IMR-90 (cell line): ENCODE measurements around the gene NELFE. TPM values are rescaled to one million over a fixed set of nuclear protein-coding genes. Genes with fewer than 3 reads are reported as not detected.

Experiments used
- ATAC-seq: fragments of 200-7000 bp; cut with Tn5 transposase; 2 replicates; pipeline ENCODE4 v1.9.1; 2020; ENCODE audit warnings: low read depth, mild to moderate bottlenecking, moderate library complexity
- BruUV-seq: library from RNA; stranded (reverse); fragments of 400-500 nt; replicated peaks from 2 replicates; lab custom pipeline; 2021; lab: Mats Ljungman, UMichigan
- CTCF ChIA-PET: fragments of 300-600 bp; formaldehyde crosslinking; extraction: SDS; loops from one replicate; lab custom pipeline; 2021; ENCODE audit warnings: antibody characterized with exemption; lab: Yijun Ruan, JAX
- POLR2A ChIA-PET: fragments of 300-600 bp; sonication (Branson Sonifier 250); formaldehyde crosslinking; loops from one replicate; lab custom pipeline; 2022; ENCODE audit warnings: antibody characterized with exemption; ENCODE audit not compliant: unreplicated experiment; lab: Charles Lee
- DNase-seq: peaks from one replicate; pipeline ENCODE4 v3.0.0; 2013
- H2AFZ ChIP-seq: replicated peaks from 2 replicates; pipeline ENCODE3; 2013; ENCODE audit warnings: low read length, mild to moderate bottlenecking; ENCODE audit not compliant: poor library complexity
- H2AK5ac ChIP-seq: 2 replicates; pipeline ENCODE4 v1.6.1; 2013; ENCODE audit warnings: low read depth, low read length, inconsistent platforms
- H2AK9ac ChIP-seq: replicated peaks from 2 replicates; pipeline ENCODE3; 2013; ENCODE audit warnings: mild to moderate bottlenecking, low read depth, low read length, moderate library complexity; ENCODE audit not compliant: poor library complexity
- H2BK120ac ChIP-seq: 2 replicates; pipeline ENCODE4 v1.6.1; 2013; ENCODE audit warnings: low read depth, low read length, inconsistent platforms
- H2BK15ac ChIP-seq: 3 replicates; pipeline ENCODE4 v1.6.1; 2013; ENCODE audit warnings: low read depth, low read length, inconsistent platforms
- H2BK20ac ChIP-seq: 2 replicates; pipeline ENCODE4 v1.6.1; 2013; ENCODE audit warnings: low read depth, mild to moderate bottlenecking, inconsistent platforms, low read length, moderate library complexity
- H2BK5ac ChIP-seq: 2 replicates; pipeline ENCODE4 v1.6.1; 2013; ENCODE audit warnings: mild to moderate bottlenecking, low read depth, low read length, inconsistent platforms; ENCODE audit not compliant: poor library complexity, severe bottlenecking
- H3K14ac ChIP-seq: replicated peaks from 2 replicates; pipeline ENCODE4 v1.6.1; 2013; ENCODE audit warnings: low read depth, low read length, inconsistent platforms
- H3K18ac ChIP-seq: 2 replicates; pipeline ENCODE4 v1.6.1; 2013; ENCODE audit warnings: low read depth, low read length, control low read depth
- H3K23ac ChIP-seq: 2 replicates; pipeline ENCODE4 v1.6.1; 2013; ENCODE audit warnings: low read depth, low read length, inconsistent platforms
- H3K27ac ChIP-seq: 2 replicates; pipeline ENCODE4 v1.5.1; 2013; ENCODE audit warnings: mild to moderate bottlenecking, control low read depth, low read length; ENCODE audit not compliant: insufficient read depth
- H3K27me3 ChIP-seq: 2 replicates; pipeline ENCODE4 v1.6.1; 2013; ENCODE audit warnings: low read length; ENCODE audit not compliant: control insufficient read depth, insufficient read depth
- H3K36me3 ChIP-seq: 2 replicates; pipeline ENCODE4 v1.6.1; 2013; ENCODE audit warnings: low read length, mixed read lengths; ENCODE audit not compliant: control insufficient read depth, insufficient read depth
- H3K4ac ChIP-seq: 2 replicates; pipeline ENCODE4 v1.6.1; 2013; ENCODE audit warnings: low read depth, low read length, inconsistent platforms
- H3K4me1 ChIP-seq: 2 replicates; pipeline ENCODE4 v1.6.1; 2013; ENCODE audit warnings: low read length, mixed read lengths; ENCODE audit not compliant: control insufficient read depth, insufficient read depth
- H3K4me2 ChIP-seq: 2 replicates; pipeline ENCODE4 v1.6.1; 2013; ENCODE audit warnings: low read depth, mild to moderate bottlenecking, control low read depth, low read length, moderate library complexity
- H3K4me3 ChIP-seq: 2 replicates; pipeline ENCODE4 v1.5.1; 2013; ENCODE audit warnings: low read depth, mild to moderate bottlenecking, control low read depth, low read length, moderate library complexity; ENCODE audit not compliant: insufficient read depth
- H3K56ac ChIP-seq: 2 replicates; pipeline ENCODE4 v1.6.1; 2013; ENCODE audit warnings: low read length, inconsistent platforms; ENCODE audit not compliant: insufficient read depth; ENCODE audit errors: extremely low read depth
- H3K79me1 ChIP-seq, 2 experiments: 2 replicates each; pipeline ENCODE4 v1.6.1; 2013; ENCODE audit warnings: low read length in 2 of 2, inconsistent platforms in 1 of 2, low read depth in 1 of 2
- H3K9ac ChIP-seq: 2 replicates; pipeline ENCODE4 v1.6.1; 2013; ENCODE audit warnings: low read depth, low read length, control low read depth
- H3K9me1 ChIP-seq: 2 replicates; pipeline ENCODE4 v1.6.1; 2013; ENCODE audit warnings: low read length, inconsistent platforms; ENCODE audit not compliant: insufficient read depth
- H3K9me3 ChIP-seq: 2 replicates; pipeline ENCODE4 v1.6.1; 2013; ENCODE audit warnings: low read length; ENCODE audit not compliant: control insufficient read depth, insufficient read depth
- H4K20me1 ChIP-seq: 2 replicates; pipeline ENCODE4 v1.6.1; 2013; ENCODE audit warnings: low read length, inconsistent platforms; ENCODE audit not compliant: insufficient read depth
- H4K5ac ChIP-seq: 2 replicates; pipeline ENCODE4 v1.6.1; 2013; ENCODE audit warnings: mild to moderate bottlenecking, low read depth, low read length, control low read depth
- H4K8ac ChIP-seq, 2 experiments: 2 replicates each; pipeline ENCODE4 v1.6.1; 2013; ENCODE audit warnings: low read depth in 2 of 2, low read length in 2 of 2, control low read depth in 1 of 2, inconsistent platforms in 1 of 2
- H4K91ac ChIP-seq: 2 replicates; pipeline ENCODE4 v1.6.1; 2013; ENCODE audit warnings: low read depth, low read length, inconsistent platforms; ENCODE audit not compliant: insufficient read depth
- BHLHE40 ChIP-seq: fragments of 150-350 bp; IDR thresholded peaks from 2 replicates; pipeline ENCODE4 v1.6.1; 2016; ENCODE audit warnings: mild to moderate bottlenecking, low read depth, low read length
- CEBPB ChIP-seq: IDR thresholded peaks from 2 replicates; pipeline ENCODE4 v1.6.1; 2012; ENCODE audit warnings: low read depth, low read length, improper control_type of control experiment
- CHD1 ChIP-seq: IDR thresholded peaks from 2 replicates; pipeline ENCODE4 v1.6.1; 2012; ENCODE audit warnings: low read depth, low read length, improper control_type of control experiment
- CTCF ChIP-seq: conservative IDR thresholded peaks from 2 replicates; pipeline ENCODE4 v1.5.1; 2012; ENCODE audit warnings: mild to moderate bottlenecking, low read depth, low read length, improper control_type of control experiment
- FOS ChIP-seq: fragments of 150-350 bp; IDR thresholded peaks from 2 replicates; pipeline ENCODE4 v1.6.1; 2016; ENCODE audit warnings: low read depth, low read length
- MAFK ChIP-seq: IDR thresholded peaks from 2 replicates; pipeline ENCODE4 v1.6.1; 2012; ENCODE audit warnings: low read depth, low read length, improper control_type of control experiment
- MAZ ChIP-seq: IDR thresholded peaks from 2 replicates; pipeline ENCODE4 v1.6.1; 2012; ENCODE audit warnings: low read depth, mild to moderate bottlenecking, low read length, improper control_type of control experiment, moderate library complexity, borderline replicate concordance
- NFE2L2 ChIP-seq: fragments of 150-350 bp; IDR thresholded peaks from 2 replicates; pipeline ENCODE4 v1.6.1; 2016; ENCODE audit warnings: low read depth, mild to moderate bottlenecking, low read length
- RAD21 ChIP-seq: IDR thresholded peaks from 2 replicates; pipeline ENCODE4 v1.6.1; 2012; ENCODE audit warnings: low read length, improper control_type of control experiment
- RCOR1 ChIP-seq: IDR thresholded peaks from 2 replicates; pipeline ENCODE4 v1.6.1; 2012; ENCODE audit warnings: mild to moderate bottlenecking, low read length, improper control_type of control experiment; ENCODE audit not compliant: insufficient replicate concordance
- RFX5 ChIP-seq: IDR thresholded peaks from 2 replicates; pipeline ENCODE4 v1.8.0; 2012; ENCODE audit warnings: low read depth, mild to moderate bottlenecking, low read length, moderate library complexity
- USF2 ChIP-seq: fragments of 150-350 bp; IDR thresholded peaks from 2 replicates; pipeline ENCODE4 v1.6.1; 2017; ENCODE audit warnings: mild to moderate bottlenecking, antibody characterized with exemption, low read length, low read depth
- WGBS, 2 experiments: methylation state at CpG; one replicate each; pipeline versions ENCODE4 v1.1.5 to v1.1.7; 2013; ENCODE audit warnings: missing lambda C conversion rate in 2 of 2; ENCODE audit not compliant: insufficient read length in 1 of 2; ENCODE audit errors: extremely low coverage in 2 of 2; 5-methylcytosine and 5-hydroxymethylcytosine counted together
- dilution Hi-C: fragments of 300-500 bp; cut with HindIII; formaldehyde crosslinking; loops from one replicate; pipeline ENCODE4 v1.14.3; 2018; ENCODE audit warnings: low sequenced_read_pairs; ENCODE audit not compliant: unreplicated experiment
- in situ Hi-C: fragments of 300-500 bp; cut with MboI; formaldehyde crosslinking; loops from 3 replicates; pipeline ENCODE4 v1.14.3; 2019; ENCODE audit warnings: low sequenced_read_pairs, inconsistent platforms, mixed read lengths
- intact Hi-C: fragments of 100-400 bp; cut with micrococcal nuclease; formaldehyde crosslinking; loops from 2 replicates; pipeline ENCODE4 v1.10.0; 2022
- polyA plus RNA-seq, 3 experiments: library from polyadenylated mRNA; depleted of rRNA; stranded (reverse); fragments of >200 nt; gene quantifications; 2 replicates each; pipeline ENCODE4 v1.2.3, GENCODE V29; 2012; ENCODE audit warnings: low replicate concordance in 1 of 3
- total RNA-seq: library from RNA; depleted of rRNA; stranded (reverse); fragments of >200 nt; gene quantifications from 2 replicates; pipeline ENCODE4 v1.2.3, GENCODE V29; 2012

Gene NELFE
- total and polyA plus RNA-seq, 2 of the 4 experiments (the other 2 are of a cell fraction) = 63.6 to 76.0 TPM

- BruUV-seq = no TSS peak
- H3K27me3 ChIP-seq = no peaks in the 10 kb centered on the region
- intact Hi-C loops (no loop called here), in situ Hi-C loops (loop anchor here (10.0 kb wide), 2 partner anchors 135 to 195 kb away; partner anchors contain the start of genes AGPAT1 and RNF5), dilution Hi-C loops (no loop called here)
- H3K9me1 ChIP-seq = no peaks in the 10 kb centered on the region
- no peak overlapping the region for H3K9ac ChIP-seq
- H2AK9ac ChIP-seq = no peak overlapping the region
- no peak overlapping the region for H3K4me3 ChIP-seq
- no peak for DNase-seq
- H2BK15ac ChIP-seq = no peak overlapping the region
- no peaks in the 10 kb centered on the region for H3K4me1 ChIP-seq
- no peaks in the 10 kb centered on the region for H3K9me3 ChIP-seq
- no peak overlapping the region for H2AFZ ChIP-seq
- H3K56ac ChIP-seq = no peak overlapping the region
- peaks cover 10% of the 10 kb centered on the region; the same call in 1 of the 2 replicates for H3K36me3 ChIP-seq
- CTCF ChIA-PET = no interaction called here
- 92% methylated on average over 3 of the region's 3 CpGs; no CpG with 5 or more reads in 1 of the 2 experiments for WGBS, 2 experiments
- TF ChIP-seq FOS (no peak), CEBPB (no peak), MAFK (no peak), NFE2L2 (no peak), CTCF (no peak), USF2 (no peak), MAZ (no peak), BHLHE40 (no peak), RFX5 (no peak), CHD1 (no peak), RCOR1 (no peak), RAD21 (no peak)
- no peak overlapping the region for H2BK120ac ChIP-seq
- no peak overlapping the region for H4K8ac ChIP-seq
- no peak overlapping the region for H2BK5ac ChIP-seq
- H4K20me1 ChIP-seq = no peaks in the 10 kb centered on the region; the same call in 1 of the 2 replicates
- POLR2A ChIA-PET = no interaction called here
- no peak overlapping the region for H3K18ac ChIP-seq
- no peak overlapping the region for H2BK20ac ChIP-seq
- H3K4me2 ChIP-seq = no peak overlapping the region
- H2AK5ac ChIP-seq = no peak overlapping the region
- H3K27ac ChIP-seq = no peak overlapping the region
- H4K91ac ChIP-seq = no peak overlapping the region
- no peak overlapping the region for H3K4ac ChIP-seq
- H4K5ac ChIP-seq = no peak overlapping the region
- peaks cover 5 to 15% of the 10 kb centered on the region in 2 experiments; a peak in 3 of 4 replicates for H3K79me1 ChIP-seq
- ATAC-seq = no peak
- H3K23ac ChIP-seq = no peak overlapping the region
- H3K14ac ChIP-seq = no peak overlapping the region
Observed at GRCh38 chr6:31979238-31979898, 20.6 kb upstream of the NELFE start.
